Transverse colon (tissue), 4 donors: ENCODE measurements around the gene JAK2.

Experiments
- EP300 ChIP-seq: sonication (generic); formaldehyde crosslinking; IDR thresholded peaks from one replicate; pipeline ENCODE4 v1.6.1; 2017; ENCODE audit warnings: antibody characterized with exemption, low read depth
- POLR2A ChIP-seq: fragments of 450-650 bp; IDR thresholded peaks from one replicate; pipeline ENCODE4 v1.6.1; 2016; ENCODE audit warnings: antibody characterized with exemption, mild to moderate bottlenecking, moderate library complexity
- POLR2AphosphoS5 ChIP-seq, 3 donors: sonication (generic); formaldehyde crosslinking; IDR thresholded peaks; one replicate each; pipeline ENCODE4 v1.6.1; 2016; ENCODE audit warnings: antibody characterized with exemption in 3 of 3
- TF ChIP-seq, protein P1 (sequence below), 5 experiments: fragments of 200-600 bp in 3 of 5; fragments of 450-650 bp in 2 of 5; sonication (generic) in 3 of 5; IDR thresholded peaks; 1 replicate in 2 of 5; 2 replicates in 3 of 5; pipeline ENCODE4 v1.5.1; 2016 to 2017; ENCODE audit warnings: antibody characterized with exemption in 5 of 5, inconsistent platforms in 3 of 5, mild to moderate bottlenecking in 2 of 5, moderate library complexity in 1 of 5

DNA sequence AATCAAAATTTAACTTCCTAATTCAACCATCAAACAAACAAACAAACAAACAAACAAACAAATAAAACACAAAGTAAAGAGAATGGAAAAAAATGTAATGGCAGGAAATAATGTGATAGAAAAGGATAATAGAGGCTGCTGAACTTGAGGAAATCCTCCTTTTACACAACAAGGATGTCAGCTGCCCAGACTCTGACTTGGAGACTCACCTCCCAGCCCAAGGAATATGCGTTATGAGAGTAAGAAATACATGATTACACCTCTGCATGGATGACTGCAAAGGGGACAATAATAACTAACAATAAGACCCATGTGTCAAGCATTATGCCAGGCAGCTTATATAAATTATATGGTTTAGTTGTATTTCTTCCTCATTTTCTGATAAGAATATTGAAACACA lies 46.6 kb upstream of the JAK2 start:
- TF ChIP-seq, protein P1, sequence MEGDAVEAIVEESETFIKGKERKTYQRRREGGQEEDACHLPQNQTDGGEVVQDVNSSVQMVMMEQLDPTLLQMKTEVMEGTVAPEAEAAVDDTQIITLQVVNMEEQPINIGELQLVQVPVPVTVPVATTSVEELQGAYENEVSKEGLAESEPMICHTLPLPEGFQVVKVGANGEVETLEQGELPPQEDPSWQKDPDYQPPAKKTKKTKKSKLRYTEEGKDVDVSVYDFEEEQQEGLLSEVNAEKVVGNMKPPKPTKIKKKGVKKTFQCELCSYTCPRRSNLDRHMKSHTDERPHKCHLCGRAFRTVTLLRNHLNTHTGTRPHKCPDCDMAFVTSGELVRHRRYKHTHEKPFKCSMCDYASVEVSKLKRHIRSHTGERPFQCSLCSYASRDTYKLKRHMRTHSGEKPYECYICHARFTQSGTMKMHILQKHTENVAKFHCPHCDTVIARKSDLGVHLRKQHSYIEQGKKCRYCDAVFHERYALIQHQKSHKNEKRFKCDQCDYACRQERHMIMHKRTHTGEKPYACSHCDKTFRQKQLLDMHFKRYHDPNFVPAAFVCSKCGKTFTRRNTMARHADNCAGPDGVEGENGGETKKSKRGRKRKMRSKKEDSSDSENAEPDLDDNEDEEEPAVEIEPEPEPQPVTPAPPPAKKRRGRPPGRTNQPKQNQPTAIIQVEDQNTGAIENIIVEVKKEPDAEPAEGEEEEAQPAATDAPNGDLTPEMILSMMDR (IDR thresholded peaks at IDR 0.05) = no peak
- TF ChIP-seq POLR2AphosphoS5 (IDR thresholded peaks at IDR 0.05) (no peak), POLR2A (no peak), EP300 (no peak)
